GM12878 (cell line): Measurements from ENCODE around the gene PLA2G6. TPM values are rescaled to one million over a fixed set of nuclear protein-coding genes. Genes with fewer than 3 reads are reported as not detected.

Source experiments
- ATAC-seq: fragments of 200-7000 bp; cut with Tn5 transposase; 3 replicates; pipeline ENCODE4 v1.9.1; 2020; ENCODE audit warnings: mild to moderate bottlenecking, moderate library complexity
- BruUV-seq: library from RNA; stranded (reverse); fragments of 400-500 nt; replicated peaks from 2 replicates; lab custom pipeline; 2021; lab: Mats Ljungman, UMichigan
- CTCF ChIA-PET: fragments of 300-600 bp; sonication (Branson Sonifier 250); formaldehyde crosslinking; extraction: SDS; loops from one replicate; lab custom pipeline; 2021; ENCODE audit warnings: inconsistent platforms; lab: Yijun Ruan, JAX
- POLR2A ChIA-PET: fragments of 350-600 bp; formaldehyde crosslinking; extraction: SDS; loops from one replicate; lab custom pipeline; 2021; ENCODE audit warnings: inconsistent platforms; lab: Charles Lee
- RAD21 ChIA-PET: fragments of 300-600 bp; sonication (Branson Sonifier 250); formaldehyde crosslinking; loops from one replicate; lab custom pipeline; 2023; ENCODE audit warnings: antibody characterized with exemption; ENCODE audit not compliant: unreplicated experiment; lab: Charles Lee
- SMC1A ChIA-PET: fragments of 300-600 bp; sonication (Branson Sonifier 250); formaldehyde crosslinking; loops from one replicate; lab custom pipeline; 2023; ENCODE audit not compliant: unreplicated experiment, uncharacterized antibody; lab: Charles Lee
- DNase-seq: peaks from one replicate; pipeline ENCODE4 v3.0.0-alpha.2; 2011; ENCODE audit warnings: low read depth, low spot score
- FAIRE-seq: peaks from 3 replicates; lab custom pipeline; 2011; peaks lifted over from hg19 to GRCh38; lab: Jason Lieb, UNC
- H2AFZ ChIP-seq: 2 replicates; pipeline ENCODE4 v1.6.0; 2011; ENCODE audit warnings: low read depth, low read length, control low read depth; ENCODE audit not compliant: control insufficient read depth
- H3K27ac ChIP-seq: 2 replicates; pipeline ENCODE4 v1.5.1; 2011; ENCODE audit warnings: control low read depth; ENCODE audit not compliant: control insufficient read depth, insufficient read depth
- H3K27me3 ChIP-seq, 2 experiments: replicated peaks in 1 of 2; 2 replicates each; pipeline versions ENCODE4 v1.6.0 to v1.6.1; 2011; ENCODE audit warnings: low read length in 1 of 2; ENCODE audit not compliant: control insufficient read depth in 2 of 2, insufficient read depth in 2 of 2
- H3K36me3 ChIP-seq, 2 experiments: 2 replicates each; pipeline ENCODE4 v1.5.1; 2011; ENCODE audit warnings: low read length in 1 of 2; ENCODE audit not compliant: control insufficient read depth in 2 of 2, insufficient read depth in 2 of 2
- H3K4me1 ChIP-seq: 2 replicates; pipeline ENCODE4 v1.6.1; 2011; ENCODE audit warnings: mild to moderate bottlenecking, low read length, moderate library complexity, mixed read lengths; ENCODE audit not compliant: control insufficient read depth, insufficient read depth
- H3K4me2 ChIP-seq: 2 replicates; pipeline ENCODE4 v1.6.0; 2011; ENCODE audit warnings: control low read depth; ENCODE audit not compliant: control insufficient read depth, insufficient read depth
- H3K4me3 ChIP-seq: fragments of 200-600 bp; sonication (generic); 2 replicates; pipeline ENCODE4 v1.5.1; 2016
- H3K79me2 ChIP-seq: 2 replicates; pipeline ENCODE4 v1.6.0; 2011; ENCODE audit warnings: low read length; ENCODE audit not compliant: control insufficient read depth, insufficient read depth
- H3K9ac ChIP-seq: 2 replicates; pipeline ENCODE4 v1.8.0; 2011; ENCODE audit warnings: low read length, control low read depth, mixed read lengths; ENCODE audit not compliant: control insufficient read depth, insufficient read depth
- H3K9me3 ChIP-seq: replicated peaks from 3 replicates; pipeline ENCODE4 v1.5.1; 2011; ENCODE audit warnings: mild to moderate bottlenecking, low read length; ENCODE audit not compliant: control insufficient read depth, insufficient read depth
- H4K20me1 ChIP-seq: 2 replicates; pipeline ENCODE4 v1.6.0; 2011; ENCODE audit not compliant: control insufficient read depth, insufficient read depth
- CHD4 ChIP-seq: fragments of 200-600 bp; sonication (generic); IDR thresholded peaks from 2 replicates; pipeline ENCODE4 v1.6.1; 2016; ENCODE audit warnings: mild to moderate bottlenecking
- EGR1 ChIP-seq, 2 experiments: IDR thresholded peaks; 1 replicate in 1 of 2; 2 replicates in 1 of 2; pipeline ENCODE4 v1.6.1; 2011 to 2012; ENCODE audit warnings: low read depth in 2 of 2, low read length in 2 of 2, borderline replicate concordance in 1 of 2, mild to moderate bottlenecking in 1 of 2, moderate library complexity in 1 of 2
- LARP7 ChIP-seq: fragments of 450-650 bp; IDR thresholded peaks from 2 replicates; pipeline ENCODE4 v1.6.1; 2017; ENCODE audit warnings: mild to moderate bottlenecking
- POLR2AphosphoS5 ChIP-seq: IDR thresholded peaks from 2 replicates; pipeline ENCODE4 v1.6.1; 2011; ENCODE audit warnings: mild to moderate bottlenecking, low read length, inconsistent platforms
- SMARCA5 ChIP-seq: fragments of 450-650 bp; IDR thresholded peaks from 2 replicates; pipeline ENCODE4 v1.6.1; 2017; ENCODE audit warnings: mild to moderate bottlenecking
- TCF12 ChIP-seq: IDR thresholded peaks from 2 replicates; pipeline ENCODE4 v1.6.1; 2011; ENCODE audit warnings: low read depth, mild to moderate bottlenecking, low read length
- WGBS: methylation state at CpG from one replicate; pipeline ENCODE4 v1.1.6; 2016; ENCODE audit warnings: low lambda C conversion rate; ENCODE audit not compliant: insufficient replicate concordance, insufficient coverage; ENCODE audit errors: missing lambda C conversion rate; 5-methylcytosine and 5-hydroxymethylcytosine counted together
- in situ Hi-C: fragments of 300-500 bp; cut with MboI; formaldehyde crosslinking; loops from 9 replicates; pipeline ENCODE4 v1.14.3; 2018; ENCODE audit warnings: mixed read lengths
- intact Hi-C: fragments of 100-400 bp; cut with micrococcal nuclease; formaldehyde crosslinking; loops from one replicate; pipeline ENCODE4 v1.14.2; 2022; ENCODE audit not compliant: unreplicated experiment
- polyA plus RNA-seq, 11 experiments: library from polyadenylated mRNA; depleted of rRNA in 4 of 11; unstranded in 6 of 11; stranded (reverse) in 5 of 11; fragments of >200 nt; fragmentation: Nextera tagmentation in 4 of 11; fragmentation: Illumina TruSeq in 1 of 11; extraction: Ambion mirVana in 4 of 11; extraction: Trizol in 1 of 11; gene quantifications; 1 replicate in 1 of 11; 2 replicates in 10 of 11; pipeline versions ENCODE4 v1.2.1 to v1.2.3, GENCODE V29; 2011 to 2016; ENCODE audit warnings: inconsistent platforms in 2 of 11, missing spikeins in 2 of 11, low read depth in 1 of 11
- total RNA-seq, 4 experiments: library from RNA; depleted of rRNA in 3 of 4; stranded (reverse); fragments of >200 nt in 3 of 4; fragmentation: Illumina TruSeq in 1 of 4; extraction: Trizol in 1 of 4; gene quantifications; 2 replicates each; pipeline versions ENCODE4 v1.2.1 to v1.2.3, GENCODE V29; 2013 to 2021
- TF ChIP-seq, protein P1 (sequence below): fragments of 450-650 bp; conservative IDR thresholded peaks from 2 replicates; pipeline ENCODE4 v1.6.1; 2017; ENCODE audit warnings: mild to moderate bottlenecking, moderate library complexity
- TF ChIP-seq, protein P2 (sequence below): fragments of 450-650 bp; IDR thresholded peaks from 2 replicates; pipeline ENCODE4 v1.6.1; 2017; ENCODE audit warnings: low read depth, mild to moderate bottlenecking, moderate library complexity

Gene PLA2G6
- total and polyA plus RNA-seq, 10 of the 15 experiments (the other 5 are each of a cell fraction or from before 2014, with no cell fraction given) = 0.15 to 42.2 (median 15.8) TPM

DNA sequence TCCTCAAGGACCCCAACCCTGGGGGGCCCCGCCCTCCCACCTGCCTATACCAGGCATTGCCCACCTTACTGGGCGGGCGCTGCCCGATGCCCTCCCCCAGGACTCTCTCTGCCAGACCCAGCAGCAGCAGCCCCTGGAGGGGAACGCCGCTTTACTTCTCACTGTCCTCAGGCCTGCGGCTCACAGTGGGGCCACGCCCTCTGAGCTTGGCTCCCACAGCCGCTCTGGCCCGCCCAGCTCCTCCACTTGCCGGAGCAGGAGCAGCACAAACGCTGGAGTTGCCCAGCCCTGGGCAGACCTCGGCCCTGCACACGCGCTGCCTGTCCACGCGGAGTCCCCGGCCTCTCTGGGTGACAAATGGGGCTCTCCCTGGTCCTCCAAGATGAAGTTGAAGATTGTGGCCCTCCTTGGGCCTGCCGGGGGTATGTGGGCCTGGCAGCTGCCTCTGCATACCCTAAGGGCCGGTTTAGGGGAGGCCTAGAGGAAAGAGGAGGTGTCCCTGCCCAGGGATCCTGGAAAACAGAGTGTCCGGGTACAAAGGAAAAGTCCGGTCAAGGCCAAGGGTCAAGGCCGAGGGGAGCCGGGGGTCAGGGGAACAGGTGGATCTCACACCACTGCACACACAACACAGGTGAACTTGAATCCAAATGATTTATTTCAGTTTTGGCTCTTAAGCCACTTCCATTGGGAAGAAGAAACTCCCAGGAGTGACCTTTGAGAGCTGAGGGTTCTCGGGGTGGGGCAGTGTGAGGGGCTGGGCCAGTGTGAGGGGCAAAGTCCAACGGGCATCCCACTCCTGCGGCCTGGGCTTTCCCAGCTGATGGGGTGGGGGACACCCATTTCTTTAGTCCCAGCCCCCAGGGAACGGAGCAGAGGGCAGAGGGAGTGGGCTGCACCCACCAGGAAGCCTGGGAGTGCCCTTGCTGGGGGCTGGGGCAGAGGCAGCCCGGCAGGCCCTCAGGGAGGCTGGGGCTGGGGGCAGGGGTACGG, 70.5 kb downstream of the PLA2G6 start:
- Histone ChIP-seq H3K27me3 (no peaks in the 10 kb centered on the region), H3K4me3 (no peak overlapping the region), H3K9ac (no peak overlapping the region), H3K79me2 (no peaks in the 10 kb centered on the region), H2AFZ (no peak overlapping the region), H3K4me2 (no peak overlapping the region), H3K9me3 (no peaks in the 10 kb centered on the region), H3K4me1 (no peaks in the 10 kb centered on the region), H3K27ac (no peak overlapping the region), H3K36me3 (no peaks in the 10 kb centered on the region; a peak in 1 of 4 replicates), H4K20me1 (no peaks in the 10 kb centered on the region)
- ChIA-PET POLR2A (no interaction called here), SMC1A (no interaction called here), RAD21 (interaction anchor here (1.3 kb wide), 1 partner anchor 59 kb away, joined by 3 read pairs; no protein-coding TSS in a partner anchor), CTCF (interaction anchor here (1.6 to 3.1 kb wide), 2 partner anchors 59 to 460 kb away, joined by 4 to 10 read pairs; no protein-coding TSS in a partner anchor)
- FAIRE-seq = no peak
- intact Hi-C loops = loop anchor here (10.0 kb wide), 2 partner anchors 104 to 244 kb away; no protein-coding TSS in a partner anchor
- DNase-seq = no peak
- no peak for ATAC-seq
- in situ Hi-C loops = no loop called here
- BruUV-seq = no TSS peak
- 79% methylated on average over 30 of the region's 30 CpGs for WGBS
- no peak for TF ChIP-seq LARP7
- no peak for TF ChIP-seq SMARCA5

DNA sequence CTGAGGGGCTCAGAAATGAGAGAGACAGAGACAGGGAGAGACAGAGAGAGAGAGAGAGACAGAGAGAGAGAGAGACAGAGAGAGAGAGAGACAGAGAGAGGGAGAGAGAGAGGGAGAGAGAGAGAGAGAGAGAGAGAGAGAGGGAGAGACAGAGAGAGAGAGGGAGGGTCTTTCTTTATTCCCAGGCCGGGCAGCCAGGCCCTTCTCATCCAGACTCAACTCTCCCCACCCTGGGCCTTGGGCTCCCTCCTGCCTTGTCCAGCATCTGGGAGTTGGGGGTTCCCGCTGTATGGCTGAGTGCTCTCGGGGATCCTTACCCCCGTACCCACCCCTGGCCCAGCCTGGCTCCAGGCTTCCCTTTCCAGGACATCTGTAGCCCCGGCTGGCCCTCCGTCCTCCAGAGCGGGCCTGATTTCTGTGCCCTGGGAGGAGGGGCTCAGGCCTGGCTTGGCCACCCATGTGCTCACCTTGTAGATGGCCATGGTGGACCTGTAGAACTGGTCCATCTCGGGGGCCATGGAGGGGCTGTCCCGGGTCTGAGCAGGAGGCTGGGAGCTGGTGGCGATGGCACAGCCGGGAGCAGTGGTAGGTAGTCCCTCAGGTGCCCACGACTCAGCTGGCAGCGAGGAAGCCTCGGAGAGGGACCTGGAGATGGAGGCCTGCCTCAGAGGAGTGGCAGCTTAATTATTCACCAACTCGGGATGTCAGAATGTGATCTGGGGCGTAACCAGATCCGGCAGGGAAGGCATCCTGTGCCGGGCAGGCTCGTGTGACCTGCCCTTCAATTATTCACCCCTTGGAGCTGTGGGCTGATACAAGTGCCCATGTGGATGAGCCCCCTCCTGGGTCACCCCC, 71.4 kb downstream of the PLA2G6 start, which contains the start of gene BAIAP2L2:
Gene BAIAP2L2 (minus strand): TSS at position 677 of the 855 bp plus-strand sequence. CDS start 159 bp downstream, at position 518.
- ChIA-PET CTCF (interaction anchor here (0.6 to 3.1 kb wide), 2 partner anchors 58 to 1336 kb away, joined by 4 to 10 read pairs; no protein-coding TSS in a partner anchor), POLR2A (no interaction called here), RAD21 (no interaction called here), SMC1A (no interaction called here)
- intact Hi-C loops (loop anchor here (10.0 kb wide), 2 partner anchors 105 to 245 kb away; no protein-coding TSS in a partner anchor), in situ Hi-C loops (no loop called here)
- Histone ChIP-seq H2AFZ (no peak within 1 kb of the TSS), H3K4me2 (no peak within 1 kb of the TSS), H4K20me1 (no peaks in the 10 kb centered on the region), H3K4me3 (no peak within 1 kb of the TSS), H3K9me3 (no peaks in the 10 kb centered on the region), H3K4me1 (no peaks in the 10 kb centered on the region), H3K27ac (no peak within 1 kb of the TSS), H3K27me3 (no peaks in the 10 kb centered on the region), H3K36me3 (no peaks in the 10 kb centered on the region), H3K9ac (no peak within 1 kb of the TSS), H3K79me2 (no peaks in the 10 kb centered on the region)
- FAIRE-seq = no peak
- DNase-seq = no peak
- 83% methylated on average over 19 of the region's 19 CpGs for WGBS
- ATAC-seq = no peak
- BruUV-seq = no TSS peak
- TF ChIP-seq, protein P1, sequence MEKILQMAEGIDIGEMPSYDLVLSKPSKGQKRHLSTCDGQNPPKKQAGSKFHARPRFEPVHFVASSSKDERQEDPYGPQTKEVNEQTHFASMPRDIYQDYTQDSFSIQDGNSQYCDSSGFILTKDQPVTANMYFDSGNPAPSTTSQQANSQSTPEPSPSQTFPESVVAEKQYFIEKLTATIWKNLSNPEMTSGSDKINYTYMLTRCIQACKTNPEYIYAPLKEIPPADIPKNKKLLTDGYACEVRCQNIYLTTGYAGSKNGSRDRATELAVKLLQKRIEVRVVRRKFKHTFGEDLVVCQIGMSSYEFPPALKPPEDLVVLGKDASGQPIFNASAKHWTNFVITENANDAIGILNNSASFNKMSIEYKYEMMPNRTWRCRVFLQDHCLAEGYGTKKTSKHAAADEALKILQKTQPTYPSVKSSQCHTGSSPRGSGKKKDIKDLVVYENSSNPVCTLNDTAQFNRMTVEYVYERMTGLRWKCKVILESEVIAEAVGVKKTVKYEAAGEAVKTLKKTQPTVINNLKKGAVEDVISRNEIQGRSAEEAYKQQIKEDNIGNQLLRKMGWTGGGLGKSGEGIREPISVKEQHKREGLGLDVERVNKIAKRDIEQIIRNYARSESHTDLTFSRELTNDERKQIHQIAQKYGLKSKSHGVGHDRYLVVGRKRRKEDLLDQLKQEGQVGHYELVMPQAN = no peak
- TF ChIP-seq TCF12 (no peak), CHD4 (no peak), EGR1 (IDR thresholded peaks at IDR 0.05; ENCODE audit: borderline replicate concordance in 1 of 2, low read depth in 2 of 2, low read length in 2 of 2) (no peak), POLR2AphosphoS5 (no peak)
- TF ChIP-seq, protein P2, sequence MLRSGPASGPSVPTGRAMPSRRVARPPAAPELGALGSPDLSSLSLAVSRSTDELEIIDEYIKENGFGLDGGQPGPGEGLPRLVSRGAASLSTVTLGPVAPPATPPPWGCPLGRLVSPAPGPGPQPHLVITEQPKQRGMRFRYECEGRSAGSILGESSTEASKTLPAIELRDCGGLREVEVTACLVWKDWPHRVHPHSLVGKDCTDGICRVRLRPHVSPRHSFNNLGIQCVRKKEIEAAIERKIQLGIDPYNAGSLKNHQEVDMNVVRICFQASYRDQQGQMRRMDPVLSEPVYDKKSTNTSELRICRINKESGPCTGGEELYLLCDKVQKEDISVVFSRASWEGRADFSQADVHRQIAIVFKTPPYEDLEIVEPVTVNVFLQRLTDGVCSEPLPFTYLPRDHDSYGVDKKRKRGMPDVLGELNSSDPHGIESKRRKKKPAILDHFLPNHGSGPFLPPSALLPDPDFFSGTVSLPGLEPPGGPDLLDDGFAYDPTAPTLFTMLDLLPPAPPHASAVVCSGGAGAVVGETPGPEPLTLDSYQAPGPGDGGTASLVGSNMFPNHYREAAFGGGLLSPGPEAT = no peak
